NCI-H82 treated with DMSO at 0.1 percent for 48 hours (cell line): ENCODE results near the gene KANTR.

Source experiments
- DNase-seq: peaks from one replicate; lab custom pipeline; 2025; ENCODE audit not compliant: unreplicated experiment; lab: John Stamatoyannopoulos, UW

Gene KANTR

GRCh38 chrX:53080628-53081580 is 13.0 kb upstream of the KANTR start:
- DNase-seq, result no peak

DNA sequence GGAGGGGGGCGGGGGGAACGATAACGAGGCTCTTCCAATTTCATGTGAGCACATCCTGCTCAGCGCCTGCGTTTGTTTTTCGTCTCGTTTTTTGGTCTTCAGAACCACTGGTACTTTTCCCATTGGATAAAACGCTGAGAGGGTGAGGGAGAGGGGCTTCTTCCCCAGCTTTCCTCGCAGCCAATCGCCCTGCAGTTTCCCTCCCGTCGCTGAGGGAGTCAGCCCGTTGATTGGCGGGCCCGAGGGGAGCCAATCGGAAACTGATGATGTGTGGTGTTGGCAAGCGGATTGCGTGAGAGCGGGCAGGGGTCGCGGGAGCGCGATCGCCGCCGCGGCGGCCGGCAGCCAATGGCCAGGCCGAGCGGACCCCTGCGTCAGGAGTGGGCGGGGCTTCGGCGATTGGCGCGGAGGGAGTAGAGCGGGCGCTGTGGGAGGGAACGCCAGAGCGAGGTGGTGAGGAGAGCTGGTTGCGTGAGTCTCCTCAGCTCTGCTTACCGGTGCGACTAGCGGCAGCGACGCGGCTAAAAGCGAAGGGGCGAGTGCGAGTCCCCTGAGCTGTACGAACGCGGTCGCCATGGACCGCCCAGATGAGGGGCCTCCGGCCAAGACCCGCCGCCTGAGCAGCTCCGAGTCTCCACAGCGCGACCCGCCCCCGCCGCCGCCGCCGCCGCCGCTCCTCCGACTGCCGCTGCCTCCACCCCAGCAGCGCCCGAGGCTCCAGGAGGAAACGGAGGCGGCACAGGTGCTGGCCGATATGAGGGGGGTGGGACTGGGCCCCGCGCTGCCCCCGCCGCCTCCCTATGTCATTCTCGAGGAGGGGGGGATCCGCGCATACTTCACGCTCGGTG is 11.8 kb upstream of the KANTR start, which contains the start of gene TSPYL2:
TSS of gene TSPYL2 (plus strand) at position 443 of the 848 bp plus-strand sequence. CDS start at position 575, 132 bp downstream.
- DNase-seq, result peak; percentile 95

DNA sequence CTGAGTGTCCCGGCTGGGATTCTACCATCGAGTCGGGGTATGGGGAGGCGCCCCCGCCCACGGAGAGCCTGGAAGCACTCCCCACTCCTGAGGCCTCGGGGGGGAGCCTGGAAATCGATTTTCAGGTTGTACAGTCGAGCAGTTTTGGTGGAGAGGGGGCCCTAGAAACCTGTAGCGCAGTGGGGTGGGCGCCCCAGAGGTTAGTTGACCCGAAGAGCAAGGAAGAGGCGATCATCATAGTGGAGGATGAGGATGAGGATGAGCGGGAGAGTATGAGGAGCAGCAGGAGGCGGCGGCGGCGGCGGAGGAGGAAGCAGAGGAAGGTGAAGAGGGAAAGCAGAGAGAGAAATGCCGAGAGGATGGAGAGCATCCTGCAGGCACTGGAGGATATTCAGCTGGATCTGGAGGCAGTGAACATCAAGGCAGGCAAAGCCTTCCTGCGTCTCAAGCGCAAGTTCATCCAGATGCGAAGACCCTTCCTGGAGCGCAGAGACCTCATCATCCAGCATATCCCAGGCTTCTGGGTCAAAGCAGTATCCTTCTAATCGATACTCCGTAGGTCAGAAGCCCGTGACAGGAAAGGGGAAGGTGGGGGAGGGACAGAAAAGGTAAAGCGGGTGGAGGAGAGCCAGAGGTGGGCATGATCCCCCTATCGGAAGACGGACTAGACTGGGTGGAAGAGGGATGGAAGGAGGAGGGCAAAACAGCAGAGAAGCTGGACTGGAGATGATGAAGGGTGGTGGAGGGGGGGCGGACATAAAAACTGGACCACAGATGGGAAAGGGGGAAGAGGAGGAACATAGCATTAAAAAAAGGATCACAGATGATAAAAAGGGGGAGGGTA is 10.9 kb upstream of the KANTR start:
- no peak for DNase-seq

DNA sequence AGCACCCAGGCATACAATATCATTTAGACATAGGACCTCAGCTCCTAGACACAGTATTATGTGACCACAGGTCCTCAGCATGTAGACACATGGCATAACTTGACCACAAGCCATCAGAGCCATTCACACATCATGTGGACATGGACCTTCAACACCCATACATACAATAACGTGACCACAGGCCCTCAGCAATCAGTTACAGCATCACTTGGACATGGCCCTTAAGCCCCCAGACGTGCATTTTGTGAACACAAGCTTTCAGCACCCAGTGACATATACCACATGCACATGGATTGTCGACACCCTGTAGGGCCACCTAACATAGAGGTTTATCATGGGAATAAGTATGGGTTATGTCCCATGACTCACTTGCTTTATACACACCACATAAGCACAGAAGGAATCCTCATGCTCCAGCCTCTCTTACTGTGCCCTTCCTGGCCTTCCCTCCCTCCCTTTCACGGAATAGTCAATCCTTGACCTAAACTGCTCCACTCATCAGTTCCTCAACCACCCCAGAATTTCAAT is 9.8 kb upstream of the KANTR start:
- DNase-seq, result no peak

GRCh38 chrX:53084863-53085262 is 9.1 kb upstream of the KANTR start:
- DNase-seq, result no peak

- no peak for DNase-seq
These were observed 8.2 kb upstream of the KANTR start for GRCh38 chrX:53085661-53086229.

DNA sequence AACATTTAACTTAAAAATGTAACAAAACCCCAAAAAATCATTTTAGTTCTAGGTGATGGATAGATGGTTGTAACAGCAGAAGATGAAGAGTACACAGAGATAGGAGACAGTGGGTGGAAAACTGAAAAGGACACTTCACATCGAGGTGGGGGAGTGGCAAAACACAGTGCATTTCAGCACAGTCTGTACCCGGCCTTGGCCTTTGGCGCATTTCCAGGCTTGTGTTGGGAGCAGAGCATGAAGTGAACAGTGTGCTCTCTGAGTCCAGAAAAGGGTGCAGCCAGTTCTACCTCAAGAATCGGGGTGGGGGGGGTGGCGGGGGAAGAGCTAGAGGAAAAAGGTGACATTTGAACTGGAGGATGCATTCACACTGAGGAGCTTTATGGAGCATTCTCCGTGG is 7.5 kb upstream of the KANTR start:
- DNase-seq, result no peak

DNA sequence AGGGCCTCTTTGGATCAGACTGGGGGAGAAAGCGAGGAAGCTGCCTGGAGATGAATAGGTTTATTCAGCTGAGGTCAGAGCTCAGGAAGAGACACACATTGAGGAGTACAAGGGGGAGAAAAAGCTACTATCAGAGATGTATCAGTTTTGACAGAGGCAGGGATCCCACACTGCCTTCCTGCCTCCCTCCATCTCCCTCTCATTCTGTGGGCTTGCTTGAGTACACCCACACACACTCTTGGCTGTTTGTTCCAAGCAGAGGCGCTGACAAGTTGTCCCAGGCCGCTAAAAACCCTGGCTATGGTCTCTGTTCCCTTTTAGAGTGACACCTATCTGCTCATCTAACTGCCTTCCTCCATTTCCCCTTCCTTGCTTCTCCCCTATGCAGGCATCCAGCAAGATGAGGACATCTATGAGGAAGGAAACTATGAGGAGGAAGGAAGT is 6.5 kb upstream of the KANTR start:
- DNase-seq, result no peak

- DNase-seq, result peak; percentile 75
These were observed 5.6 kb upstream of the KANTR start for GRCh38 chrX:53088136-53088974.

GRCh38 chrX:53089224-53089842 is 4.6 kb upstream of the KANTR start:
- DNase-seq, result peak; percentile 81

DNA sequence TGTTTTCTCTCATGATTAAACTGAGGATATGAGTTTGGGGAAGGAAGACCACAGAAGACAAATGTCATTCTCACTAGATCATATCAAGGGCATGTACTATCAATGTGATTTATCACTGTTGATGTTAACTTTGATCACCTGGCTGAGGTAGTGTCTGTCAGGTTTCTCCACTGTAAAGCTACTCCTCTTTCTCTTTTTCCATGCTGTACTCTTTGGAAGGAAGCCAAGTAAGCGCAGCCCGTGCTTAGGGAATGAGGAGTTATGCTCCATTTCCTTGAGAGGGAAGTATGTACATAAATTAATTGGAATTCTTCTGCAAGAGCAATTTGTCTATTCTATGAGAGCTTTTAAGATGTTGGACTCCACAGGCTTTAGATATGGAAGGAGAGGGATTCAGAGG is 4.0 kb upstream of the KANTR start:
- DNase-seq, result no peak

DNA sequence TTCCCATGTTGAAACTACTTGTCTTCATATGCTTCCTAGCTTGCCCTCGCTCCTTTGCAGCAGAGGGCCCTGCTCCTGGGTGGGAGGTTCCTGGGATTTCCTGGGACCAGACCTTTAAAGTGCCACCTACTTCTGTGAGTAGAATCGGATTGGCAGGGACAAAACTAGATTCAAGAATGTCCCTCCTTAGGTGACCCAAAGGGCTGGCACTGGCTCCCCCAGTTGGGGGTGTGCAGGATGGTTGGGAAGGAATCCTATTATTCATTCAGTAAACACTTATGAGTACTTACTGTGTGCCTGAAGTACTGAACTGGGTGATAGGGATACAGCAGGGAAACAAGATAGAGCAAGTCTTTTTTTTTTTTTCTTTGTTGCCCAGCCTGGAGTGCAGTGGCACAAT is 2.6 kb upstream of the KANTR start:
- DNase-seq, result no peak

GRCh38 chrX:53093177-53093655 is 726 bp upstream of the KANTR start:
- peak; percentile 67 for DNase-seq

GRCh38 chrX:53094582-53094905 is 602 bp downstream of the KANTR start:
- no peak for DNase-seq

GRCh38 chrX:53095796-53096195 is 1.9 kb downstream of the KANTR start:
- DNase-seq, result no peak

GRCh38 chrX:53114864-53115549 is 21.1 kb downstream of the KANTR start:
- no peak for DNase-seq

- DNase-seq, result no peak
These were observed 21.6 kb downstream of the KANTR start for GRCh38 chrX:53115550-53115874.

GRCh38 chrX:53116101-53116500 is 22.2 kb downstream of the KANTR start:
- DNase-seq, result no peak
